GM18907 (cell line): ENCODE measurements around the gene XPNPEP1.
"Not testable (repeated sequence)": the region's sequence is repeated elsewhere in the genome, so short reads cannot be mapped to it uniquely, and the experiment has no call there.

Experiments used
- ATAC-seq: cut with Tn5 transposase; IDR thresholded peaks from one replicate; pipeline ENCODE4 v1.9.1; 2021; ENCODE audit warnings: mild to moderate bottlenecking, moderate library complexity; ENCODE audit not compliant: unreplicated experiment

XPNPEP1 gene

GRCh38 chr10:109926061-109926745, 2.9 kb upstream of the XPNPEP1 start:
- no peak for ATAC-seq

GRCh38 chr10:109924967-109925620, 1.8 kb upstream of the XPNPEP1 start:
- no peak for ATAC-seq

GRCh38 chr10:109924087-109924486, 776 bp upstream of the XPNPEP1 start:
- ATAC-seq: no peak

GRCh38 chr10:109922358-109922975, 844 bp downstream of the XPNPEP1 start:
- no peak for ATAC-seq

GRCh38 chr10:109920016-109920415, 3.3 kb downstream of the XPNPEP1 start:
- ATAC-seq: no peak

GRCh38 chr10:109919220-109919619, 4.1 kb downstream of the XPNPEP1 start:
- no peak for ATAC-seq

GRCh38 chr10:109918707-109919106, 4.6 kb downstream of the XPNPEP1 start:
- ATAC-seq: not testable (repeated sequence)

GRCh38 chr10:109915566-109915965, 7.7 kb downstream of the XPNPEP1 start:
- no peak for ATAC-seq

- ATAC-seq: peak; percentile 37
These were observed 8.3 kb downstream of the XPNPEP1 start for GRCh38 chr10:109914966-109915365.

- no peak for ATAC-seq
These were observed 9.9 kb downstream of the XPNPEP1 start for GRCh38 chr10:109913306-109913892.

- ATAC-seq: peak; percentile 90
These were observed 10.7 kb downstream of the XPNPEP1 start for GRCh38 chr10:109912335-109913281.

- ATAC-seq: no peak
These were observed 11.4 kb downstream of the XPNPEP1 start for GRCh38 chr10:109911903-109912302.

GRCh38 chr10:109906316-109906715, 17.0 kb downstream of the XPNPEP1 start:
- no peak for ATAC-seq

GRCh38 chr10:109904397-109904796, 18.9 kb downstream of the XPNPEP1 start:
- ATAC-seq: no peak

GRCh38 chr10:109902992-109903947, 20.0 kb downstream of the XPNPEP1 start:
- ATAC-seq: peak; percentile 64

GRCh38 chr10:109899356-109900331, 23.7 kb downstream of the XPNPEP1 start:
- ATAC-seq: no peak

- ATAC-seq: no peak
These were observed 24.5 kb downstream of the XPNPEP1 start for GRCh38 chr10:109898666-109899355.

- no peak for ATAC-seq
These were observed 25.3 kb downstream of the XPNPEP1 start for GRCh38 chr10:109898007-109898406.
